GM12872 (cell line): ENCODE results near the gene LMX1B.

Experiments used
- CTCF ChIP-seq: IDR thresholded peaks from 3 replicates; pipeline ENCODE4 v1.5.1; 2011; ENCODE audit warnings: low read depth, mild to moderate bottlenecking, low read length, moderate library complexity; ENCODE audit not compliant: insufficient read depth

The LMX1B gene

GRCh38 chr9:126612326-126612812, 1.4 kb upstream of the LMX1B start:
- no peak for TF ChIP-seq CTCF

- TF ChIP-seq CTCF = no peak
These were observed 701 bp upstream of the LMX1B start for GRCh38 chr9:126612813-126613641.

DNA sequence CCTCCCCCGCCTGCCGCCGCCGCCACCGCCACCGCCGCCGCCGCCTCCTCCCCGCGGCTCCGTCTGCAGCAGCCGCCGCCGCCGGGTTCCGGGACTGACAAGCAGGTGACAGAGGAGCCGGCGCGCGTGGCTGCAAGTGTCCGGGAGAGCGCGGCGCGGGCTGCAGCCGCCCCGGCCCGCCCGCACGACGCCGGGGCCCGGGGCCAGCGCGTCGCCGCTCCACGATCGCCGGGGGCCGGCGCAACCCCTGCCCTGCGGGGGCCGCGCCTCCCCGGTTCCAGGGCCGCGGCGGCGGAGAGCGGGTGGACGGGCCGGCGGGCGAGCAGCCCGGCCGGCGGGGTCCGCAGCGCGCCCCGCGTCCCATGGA, 343 bp downstream of the LMX1B start:
- TF ChIP-seq CTCF = no peak

- no peak for TF ChIP-seq CTCF
These were observed 922 bp downstream of the LMX1B start for GRCh38 chr9:126614455-126615244.

DNA sequence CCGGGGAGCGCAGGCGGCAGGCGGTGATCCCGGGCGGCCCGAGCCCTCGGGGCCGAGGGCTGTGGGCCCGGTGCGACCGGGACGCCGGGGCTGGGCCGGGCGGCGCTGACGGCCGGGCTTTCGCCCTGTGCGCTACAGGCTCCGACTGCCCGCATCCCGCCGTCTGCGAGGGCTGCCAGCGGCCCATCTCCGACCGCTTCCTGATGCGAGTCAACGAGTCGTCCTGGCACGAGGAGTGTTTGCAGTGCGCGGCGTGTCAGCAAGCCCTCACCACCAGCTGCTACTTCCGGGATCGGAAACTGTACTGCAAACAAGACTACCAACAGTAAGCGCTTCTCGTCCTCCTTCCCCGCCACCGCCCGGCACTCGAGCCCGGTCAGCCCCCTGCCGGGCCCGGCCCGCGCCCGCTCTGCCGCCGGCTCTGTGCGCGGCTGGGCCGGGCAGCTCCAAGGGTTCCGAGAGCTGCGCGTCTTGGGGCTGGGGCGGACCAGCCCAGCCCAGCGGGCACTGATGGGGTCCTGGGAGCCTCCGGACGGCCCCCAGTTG, 1.6 kb downstream of the LMX1B start:
- no peak for TF ChIP-seq CTCF

DNA sequence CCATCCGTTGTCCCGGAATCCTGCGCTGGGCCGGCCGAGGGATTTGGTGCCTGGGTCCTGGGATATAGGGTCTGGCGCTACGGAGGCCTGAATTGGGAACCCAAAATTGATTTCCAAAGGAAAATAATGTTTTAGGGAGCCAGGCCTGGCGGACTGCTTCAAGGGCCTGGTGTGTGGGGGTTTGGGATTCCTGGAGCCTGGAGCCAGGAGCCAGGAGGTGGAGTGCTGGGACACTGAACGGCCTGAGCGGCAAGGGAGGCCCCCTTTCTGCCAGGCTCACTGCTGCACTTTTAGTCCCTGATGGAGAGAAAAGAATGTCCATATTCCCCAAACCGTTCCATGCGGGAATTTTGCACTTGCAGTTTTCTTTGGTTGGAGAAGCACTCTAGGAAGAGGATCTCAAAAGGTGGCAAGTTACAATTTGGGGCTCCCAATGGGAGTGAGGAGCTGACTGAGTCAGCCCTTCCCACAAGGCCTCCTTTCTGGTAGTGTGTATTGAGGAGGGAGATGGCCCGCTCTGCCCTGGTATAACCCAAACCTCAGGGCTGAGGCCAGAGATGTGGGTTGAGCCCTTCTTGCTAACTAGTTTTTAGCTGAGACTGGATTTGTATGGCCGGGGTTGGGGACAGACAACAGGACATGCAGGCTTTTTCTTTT, 2.2 kb downstream of the LMX1B start:
- TF ChIP-seq CTCF = no peak

DNA sequence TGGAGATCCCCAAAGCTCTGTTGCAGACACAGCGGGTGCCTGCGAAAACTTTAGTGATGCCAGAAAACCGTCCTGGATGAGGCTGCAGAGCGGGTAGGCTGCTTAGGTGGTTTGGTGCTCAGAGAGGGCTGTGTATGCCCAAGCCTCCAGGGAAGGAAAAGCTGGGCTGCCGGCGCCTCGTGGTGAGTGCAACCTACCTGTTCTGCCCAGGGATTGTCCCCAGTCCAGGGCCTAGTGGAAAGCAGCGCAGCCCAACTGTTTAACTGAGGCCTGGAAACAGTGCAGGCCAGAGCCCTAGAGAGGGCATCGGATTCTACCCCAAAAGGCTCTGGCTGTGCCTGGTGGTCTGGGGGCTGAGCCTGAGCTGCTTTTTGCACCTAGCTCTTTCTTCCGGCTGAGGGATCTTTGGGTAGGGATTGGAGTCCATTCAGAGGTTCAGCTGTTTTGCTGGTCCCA, 2.8 kb downstream of the LMX1B start:
- TF ChIP-seq CTCF = no peak
